ENCODE data around the gene IPO7.

IPO7 gene

DNA sequence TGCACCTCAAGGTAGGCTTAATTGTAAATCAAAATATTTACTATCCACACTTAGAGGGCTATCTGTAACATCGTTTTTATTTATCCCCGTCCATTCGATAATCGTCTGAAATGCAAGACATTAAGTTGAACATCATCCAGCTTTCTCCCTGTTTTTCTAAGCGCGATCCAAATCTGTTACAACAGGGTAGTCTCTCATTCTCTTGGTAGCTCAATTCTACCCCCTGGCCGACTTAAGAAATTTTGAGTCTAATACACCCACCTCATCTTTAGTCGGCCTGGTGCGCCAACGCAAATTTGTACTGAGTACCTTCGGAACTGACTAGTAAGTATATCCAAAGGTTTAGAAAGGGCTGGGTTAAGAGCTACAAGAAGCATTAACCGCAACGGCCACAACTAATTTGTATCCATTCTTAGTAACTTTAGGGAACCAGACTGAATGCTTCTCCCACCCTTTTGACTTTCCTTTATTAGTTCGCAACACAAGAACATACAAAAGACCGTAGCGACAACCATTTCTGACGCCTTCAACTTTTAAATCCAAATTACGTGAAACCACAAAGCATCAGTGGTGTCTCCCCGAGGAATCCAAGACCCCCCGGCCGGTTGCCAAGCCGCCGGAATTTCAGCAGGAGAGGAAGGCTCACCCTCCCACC is 75.3 kb downstream of the IPO7 start:
- Histone ChIP-seq H3K36me3 (ENCODE audit: insufficient read depth, low read length) (no peaks in the 10 kb centered on the region), H3K4me1 (ENCODE audit: insufficient read depth, low read length, poor library complexity, severe bottlenecking) (peaks cover 24% of the 10 kb centered on the region), H3K9me2 (replicated peaks; ENCODE audit: low read depth, low read length) (no peaks in the 10 kb centered on the region), H3K4me3 (ENCODE audit: low read length, poor library complexity, severe bottlenecking) (peak overlapping the region; percentile 95), H3K27me3 (ENCODE audit: insufficient read depth, low read length, poor library complexity, severe bottlenecking) (peaks cover 5% of the 10 kb centered on the region), H3F3A (ENCODE audit: low read depth) (peaks cover 3% of the 10 kb centered on the region; the same call in 1 of the 2 replicates), H2AFZ (ENCODE audit: low read length) (peak overlapping the region; percentile 32; the same call in 1 of the 2 replicates), H3K4me2 (ENCODE audit: low read depth, low read length, poor library complexity, severe bottlenecking) (peak overlapping the region; percentile 84), H4K20me1 (ENCODE audit: insufficient read depth, low read length, poor library complexity, severe bottlenecking) (no peaks in the 10 kb centered on the region), H3K9me3 (ENCODE audit: insufficient read depth, low read depth, low read length) (no peaks in the 10 kb centered on the region), H3K9ac (ENCODE audit: low read depth, low read length, poor library complexity, severe bottlenecking) (peak overlapping the region; percentile 99), H3K79me2 (ENCODE audit: insufficient read depth, low read length) (peaks cover 46% of the 10 kb centered on the region)
- TF ChIP-seq, protein P1, sequence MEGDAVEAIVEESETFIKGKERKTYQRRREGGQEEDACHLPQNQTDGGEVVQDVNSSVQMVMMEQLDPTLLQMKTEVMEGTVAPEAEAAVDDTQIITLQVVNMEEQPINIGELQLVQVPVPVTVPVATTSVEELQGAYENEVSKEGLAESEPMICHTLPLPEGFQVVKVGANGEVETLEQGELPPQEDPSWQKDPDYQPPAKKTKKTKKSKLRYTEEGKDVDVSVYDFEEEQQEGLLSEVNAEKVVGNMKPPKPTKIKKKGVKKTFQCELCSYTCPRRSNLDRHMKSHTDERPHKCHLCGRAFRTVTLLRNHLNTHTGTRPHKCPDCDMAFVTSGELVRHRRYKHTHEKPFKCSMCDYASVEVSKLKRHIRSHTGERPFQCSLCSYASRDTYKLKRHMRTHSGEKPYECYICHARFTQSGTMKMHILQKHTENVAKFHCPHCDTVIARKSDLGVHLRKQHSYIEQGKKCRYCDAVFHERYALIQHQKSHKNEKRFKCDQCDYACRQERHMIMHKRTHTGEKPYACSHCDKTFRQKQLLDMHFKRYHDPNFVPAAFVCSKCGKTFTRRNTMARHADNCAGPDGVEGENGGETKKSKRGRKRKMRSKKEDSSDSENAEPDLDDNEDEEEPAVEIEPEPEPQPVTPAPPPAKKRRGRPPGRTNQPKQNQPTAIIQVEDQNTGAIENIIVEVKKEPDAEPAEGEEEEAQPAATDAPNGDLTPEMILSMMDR (conservative IDR thresholded peaks at IDR 0.05; ENCODE audit: low read length), result 0 out of 2 replicates have a peak, but pooled peaks have one; percentile 11
- no peak for TF ChIP-seq EZH2phosphoT487 (IDR thresholded peaks at IDR 0.05; ENCODE audit: borderline replicate concordance)

DNA sequence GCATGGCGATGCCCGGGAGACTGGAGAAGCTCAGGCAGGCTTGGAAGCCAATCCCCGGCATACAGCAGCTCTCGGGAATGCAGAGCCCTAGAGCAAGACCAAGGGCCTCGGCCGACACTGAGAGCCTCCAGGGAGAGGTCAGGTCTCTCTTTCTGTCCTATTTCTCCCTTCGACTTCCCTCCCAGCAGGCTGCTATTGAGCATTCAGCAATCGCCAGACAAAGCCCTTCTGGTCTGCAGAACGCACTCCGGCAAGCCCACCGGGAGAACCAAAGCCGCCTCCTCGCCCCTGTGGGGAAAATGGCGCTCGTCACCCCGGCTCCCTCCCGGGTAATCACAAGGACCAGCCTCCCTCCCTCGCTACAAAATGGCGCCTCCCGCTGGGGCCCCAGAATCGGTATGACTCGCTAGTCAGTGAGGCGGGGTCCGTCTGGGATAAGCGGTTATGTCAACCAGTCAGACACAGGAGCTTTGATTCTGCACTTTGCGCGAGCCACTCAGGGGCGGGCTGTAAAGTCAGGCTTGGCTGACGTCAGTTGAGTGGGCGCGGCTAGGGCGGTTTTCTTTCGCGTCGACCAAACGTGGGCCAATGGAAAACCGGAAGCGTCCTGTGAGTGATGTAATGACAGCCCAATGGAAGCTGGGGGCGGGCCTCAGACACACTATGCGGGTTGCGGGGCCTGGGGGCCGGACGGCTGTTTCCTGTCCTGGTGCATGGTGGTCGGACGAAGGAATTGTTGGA is 76.0 kb downstream of the IPO7 start, which contains the start of gene ZNF143:
ZNF143 (plus strand) TSS at position 691 of the 741 bp plus-strand sequence. CDS start 10,297 bp downstream, outside the sequence.
- H2AFZ ChIP-seq (ENCODE audit: low read length), result peak within 1 kb of the TSS; percentile 48; the same call in 1 of the 2 replicates

GRCh38 chr11:9461063-9461759 is 76.8 kb downstream of the IPO7 start:
- peak overlapping the region; percentile 48; the same call in 1 of the 2 replicates for H2AFZ ChIP-seq (ENCODE audit: low read length)
- no peaks in the 10 kb centered on the region for H3K9me2 ChIP-seq (replicated peaks; ENCODE audit: low read depth, low read length)
- H3K4me3 ChIP-seq (ENCODE audit: low read length, poor library complexity, severe bottlenecking), result peak overlapping the region; percentile 89

More for the DNA sequence above, 76.0 kb downstream of the IPO7 start, which contains the start of gene ZNF143:
- TF ChIP-seq, protein P1 (conservative IDR thresholded peaks at IDR 0.05; ENCODE audit: low read length), result no peak
- no peak for TF ChIP-seq EZH2phosphoT487 (IDR thresholded peaks at IDR 0.05; ENCODE audit: borderline replicate concordance)
- peaks cover 3% of the 10 kb centered on the region; the same call in 1 of the 2 replicates for H3F3A ChIP-seq (ENCODE audit: low read depth)
- peaks cover 5% of the 10 kb centered on the region for H3K27me3 ChIP-seq (ENCODE audit: insufficient read depth, low read length, poor library complexity, severe bottlenecking)
- H3K9ac ChIP-seq (ENCODE audit: low read depth, low read length, poor library complexity, severe bottlenecking), result peak within 1 kb of the TSS; percentile 99
- H3K9me3 ChIP-seq (ENCODE audit: insufficient read depth, low read depth, low read length), result no peaks in the 10 kb centered on the region
- H4K20me1 ChIP-seq (ENCODE audit: insufficient read depth, low read length, poor library complexity, severe bottlenecking), result no peaks in the 10 kb centered on the region
- H3K4me2 ChIP-seq (ENCODE audit: low read depth, low read length, poor library complexity, severe bottlenecking), result peak within 1 kb of the TSS; percentile 84
- peaks cover 24% of the 10 kb centered on the region for H3K4me1 ChIP-seq (ENCODE audit: insufficient read depth, low read length, poor library complexity, severe bottlenecking)
- no peaks in the 10 kb centered on the region for H3K36me3 ChIP-seq (ENCODE audit: insufficient read depth, low read length)
- peak within 1 kb of the TSS; percentile 95 for H3K4me3 ChIP-seq (ENCODE audit: low read length, poor library complexity, severe bottlenecking)
- H3K9me2 ChIP-seq (replicated peaks; ENCODE audit: low read depth, low read length), result no peaks in the 10 kb centered on the region
- H3K79me2 ChIP-seq (ENCODE audit: insufficient read depth, low read length), result peaks cover 46% of the 10 kb centered on the region

More at GRCh38 chr11:9461063-9461759, 76.8 kb downstream of the IPO7 start:
- Histone ChIP-seq H3K9ac (ENCODE audit: low read depth, low read length, poor library complexity, severe bottlenecking) (peak overlapping the region; percentile 89), H3K4me1 (ENCODE audit: insufficient read depth, low read length, poor library complexity, severe bottlenecking) (peaks cover 24% of the 10 kb centered on the region), H3F3A (ENCODE audit: low read depth) (no peaks in the 10 kb centered on the region), H3K79me2 (ENCODE audit: insufficient read depth, low read length) (peaks cover 46% of the 10 kb centered on the region), H3K27me3 (ENCODE audit: insufficient read depth, low read length, poor library complexity, severe bottlenecking) (peaks cover 5% of the 10 kb centered on the region), H4K20me1 (ENCODE audit: insufficient read depth, low read length, poor library complexity, severe bottlenecking) (no peaks in the 10 kb centered on the region), H3K4me2 (ENCODE audit: low read depth, low read length, poor library complexity, severe bottlenecking) (peak overlapping the region; percentile 81), H3K36me3 (ENCODE audit: insufficient read depth, low read length) (no peaks in the 10 kb centered on the region), H3K9me3 (ENCODE audit: insufficient read depth, low read depth, low read length) (no peaks in the 10 kb centered on the region)
- TF ChIP-seq, protein P1 (conservative IDR thresholded peaks at IDR 0.05; ENCODE audit: low read length), result no peak
- no peak for TF ChIP-seq EZH2phosphoT487 (IDR thresholded peaks at IDR 0.05; ENCODE audit: borderline replicate concordance)
